Measurements from ENCODE around the gene GIT2.
A peak's percentile ranks its signal among the peaks of the same experiment; 100 is the strongest.

Gene GIT2

DNA sequence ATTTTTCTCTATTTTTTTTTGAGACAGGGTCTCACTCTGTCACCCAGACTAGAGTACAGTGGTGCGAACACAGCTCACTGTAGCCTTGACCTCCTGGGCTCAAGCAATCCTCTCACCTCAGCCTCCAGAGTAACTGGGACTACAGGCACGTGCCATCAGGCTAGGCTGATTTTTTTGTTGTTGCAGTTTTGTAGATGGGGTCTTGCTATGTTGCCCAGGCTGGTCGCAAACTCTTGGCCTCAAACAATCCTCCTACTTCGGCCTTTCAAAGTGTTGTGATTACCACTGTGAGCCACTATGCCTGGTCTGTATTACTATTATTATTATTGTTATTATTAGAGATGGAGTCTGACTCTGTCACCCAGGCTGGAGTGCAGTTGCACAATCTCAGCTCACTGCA is 23.3 kb downstream of the GIT2 start:
- no peak for TF ChIP-seq POLR2A (IDR thresholded peaks at IDR 0.05; ENCODE audit: low read depth, low read length)
- DNase-seq (ENCODE audit: insufficient read length, low spot score) (no peak), FAIRE-seq (no peak)

DNA sequence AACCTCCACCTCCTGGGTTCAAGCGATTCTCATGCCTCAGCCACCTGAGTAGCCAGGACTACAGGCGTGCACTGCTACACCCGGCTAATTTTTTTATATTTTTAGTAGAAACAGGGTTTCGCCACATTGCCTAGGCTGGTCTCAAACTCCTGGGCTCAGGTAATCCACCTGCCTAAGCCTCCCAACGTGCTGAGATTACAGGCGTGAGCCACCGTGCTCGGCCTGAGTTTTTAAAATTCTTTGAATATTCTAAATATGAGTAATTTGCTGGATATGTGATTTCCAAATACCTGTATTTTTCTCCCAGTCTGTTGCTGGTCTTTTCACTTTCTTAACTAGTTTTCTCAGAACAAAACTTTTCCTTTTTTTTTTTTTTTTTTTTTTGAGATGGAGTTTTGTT is 27.4 kb downstream of the GIT2 start:
- TF ChIP-seq POLR2A (IDR thresholded peaks at IDR 0.05; ENCODE audit: low read depth, low read length) = no peak
- DNase-seq (ENCODE audit: insufficient read length, low spot score) (no peak), FAIRE-seq (no peak)

DNA sequence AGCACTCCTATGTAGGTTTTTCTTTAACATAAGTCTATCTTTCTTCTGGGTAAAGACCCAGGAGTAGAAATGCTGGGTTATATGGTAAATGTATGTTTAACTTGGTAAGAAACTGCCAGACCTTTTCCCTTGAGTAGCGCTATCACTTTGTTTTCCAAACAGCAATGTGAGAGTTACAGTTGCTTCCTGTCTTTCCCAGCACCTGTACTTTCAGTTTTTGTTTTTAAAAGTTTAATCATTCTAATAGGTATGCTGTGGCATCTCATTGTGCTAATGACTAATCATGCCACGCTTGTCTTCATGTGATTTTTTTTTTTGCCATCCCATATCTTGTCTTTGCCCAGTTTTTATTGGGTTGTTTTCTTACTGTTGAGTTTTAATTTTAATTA is 28.1 kb downstream of the GIT2 start:
- DNase-seq (ENCODE audit: insufficient read length, low spot score) (no peak), FAIRE-seq (no peak)
- no peak for TF ChIP-seq POLR2A (IDR thresholded peaks at IDR 0.05; ENCODE audit: low read depth, low read length)

DNA sequence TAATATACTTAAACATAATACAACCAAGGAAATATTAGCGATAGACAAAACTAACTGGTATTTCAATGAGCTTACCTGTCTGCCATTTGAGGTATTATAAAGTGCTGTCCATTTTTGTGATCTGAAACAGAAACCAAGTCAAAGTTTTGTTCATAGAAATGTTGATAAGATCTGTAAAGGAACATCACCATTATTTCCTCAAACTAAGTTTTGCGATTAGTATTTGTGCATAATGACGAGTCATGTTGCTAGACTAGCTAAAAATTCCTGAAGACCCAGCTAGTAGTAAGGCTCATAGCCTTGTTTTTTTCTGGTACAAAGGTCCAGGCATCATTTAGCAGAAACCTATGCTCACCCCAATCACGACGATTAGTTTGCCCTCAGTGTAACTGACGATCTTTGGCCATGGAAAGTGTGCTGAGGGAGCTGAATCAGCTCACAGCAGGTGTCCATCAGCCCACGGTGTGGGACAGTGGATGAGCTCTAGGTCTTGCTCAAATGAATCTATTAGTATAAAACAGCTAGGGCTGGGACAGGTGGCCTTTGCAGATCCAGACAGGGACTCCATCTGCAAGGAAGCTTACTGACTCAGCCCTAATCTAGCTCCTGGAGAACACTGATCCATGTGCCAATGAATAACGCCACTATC is 28.7 kb downstream of the GIT2 start:
- peak; percentile 72 for FAIRE-seq
- no peak for DNase-seq (ENCODE audit: insufficient read length, low spot score)
- no peak for TF ChIP-seq POLR2A (IDR thresholded peaks at IDR 0.05; ENCODE audit: low read depth, low read length)

DNA sequence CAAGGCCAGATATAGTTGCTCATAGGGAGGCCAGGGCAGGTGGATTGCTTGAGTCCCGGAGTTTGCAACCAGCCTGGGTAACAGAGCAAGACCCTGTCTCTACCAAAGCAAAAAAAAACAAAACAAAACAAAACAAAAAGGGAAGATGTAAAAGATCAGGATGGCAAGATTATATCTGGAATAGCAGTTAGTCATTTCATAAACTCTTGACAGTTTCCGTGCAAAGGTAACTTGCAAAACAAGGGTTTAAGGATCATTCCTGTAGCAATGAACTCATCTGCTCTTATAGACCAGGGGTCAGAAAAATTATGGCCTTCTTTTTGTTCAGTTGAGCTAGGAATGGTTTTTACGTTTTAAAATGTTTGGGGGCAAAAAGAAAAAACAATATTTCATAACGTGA is 29.6 kb downstream of the GIT2 start:
- TF ChIP-seq POLR2A (IDR thresholded peaks at IDR 0.05; ENCODE audit: low read depth, low read length) = no peak
- FAIRE-seq = no peak
- no peak for DNase-seq (ENCODE audit: insufficient read length, low spot score)

DNA sequence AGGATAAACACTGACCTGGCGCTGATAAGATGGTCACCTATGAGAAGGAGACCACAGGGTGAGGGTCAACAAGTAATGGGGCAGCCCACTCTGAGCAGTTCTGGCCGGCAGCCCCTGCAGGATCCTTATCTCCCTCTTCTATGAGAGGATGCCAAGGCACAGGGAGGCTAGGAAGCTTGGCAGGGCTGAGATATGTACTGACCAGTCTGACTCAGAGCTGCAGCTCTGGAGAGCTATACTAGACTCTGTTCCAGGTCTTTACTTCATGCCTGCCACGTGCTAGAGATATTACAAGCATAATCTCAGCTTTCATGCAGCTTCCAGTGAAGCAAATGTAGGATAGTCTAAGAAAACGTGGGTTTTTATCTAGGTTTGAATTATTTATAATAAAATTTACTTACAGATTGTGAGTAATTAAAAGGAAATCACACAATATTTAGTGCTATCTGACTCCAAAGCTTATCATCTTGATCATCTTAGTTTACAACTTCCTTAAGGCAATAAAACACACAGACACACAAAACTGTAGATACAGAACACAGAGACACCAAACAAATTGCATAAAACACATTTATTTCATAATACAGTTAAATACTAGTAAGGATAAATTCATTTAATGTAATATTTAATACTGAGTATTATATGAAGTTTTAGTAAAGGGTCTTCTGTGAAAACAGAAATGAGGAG is 32.3 kb downstream of the GIT2 start:
- DNase-seq (ENCODE audit: insufficient read length, low spot score) (no peak), FAIRE-seq (no peak)
- no peak for TF ChIP-seq POLR2A (IDR thresholded peaks at IDR 0.05; ENCODE audit: low read depth, low read length)

DNA sequence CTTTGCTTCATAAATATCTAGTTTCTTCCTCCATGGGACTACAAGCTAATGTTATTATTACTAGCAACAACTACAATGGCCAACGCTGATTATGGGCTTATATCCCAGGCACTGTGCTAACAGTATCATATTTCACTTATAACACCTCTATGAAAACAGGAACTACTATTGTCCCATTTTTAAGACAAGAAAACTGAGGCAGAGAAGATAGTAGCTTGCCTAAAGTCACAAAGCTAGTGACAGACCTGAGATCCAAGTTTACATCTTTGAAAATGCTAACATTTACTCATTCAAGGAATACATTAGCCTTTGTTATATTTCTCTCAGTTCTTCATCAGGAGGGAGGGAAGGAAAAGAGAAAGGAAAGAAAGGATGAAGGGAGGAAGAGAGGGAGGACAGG is 32.8 kb downstream of the GIT2 start:
- FAIRE-seq (no peak), DNase-seq (ENCODE audit: insufficient read length, low spot score) (no peak)
- TF ChIP-seq POLR2A (IDR thresholded peaks at IDR 0.05; ENCODE audit: low read depth, low read length) = no peak

DNA sequence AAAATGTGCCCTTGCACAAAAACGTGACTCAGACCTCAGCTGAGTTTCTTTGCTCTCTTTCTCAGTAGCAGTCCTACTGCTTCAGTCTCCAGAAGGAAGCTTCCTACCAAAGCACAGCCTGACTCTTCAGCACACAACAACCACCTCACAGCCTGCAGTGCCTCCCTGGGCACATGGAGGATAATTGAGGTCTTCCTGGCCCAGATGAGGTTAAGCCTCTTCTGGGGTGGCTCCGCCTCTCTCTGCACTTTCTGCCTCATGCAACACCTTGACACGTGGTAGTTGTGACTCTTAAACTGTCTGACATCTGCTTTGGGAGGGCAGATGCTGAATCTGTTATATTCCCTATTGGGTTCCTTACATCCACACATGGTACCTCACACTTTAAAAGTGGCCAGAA is 33.8 kb downstream of the GIT2 start:
- DNase-seq (ENCODE audit: insufficient read length, low spot score) (no peak), FAIRE-seq (peak; percentile 11)
- TF ChIP-seq POLR2A (IDR thresholded peaks at IDR 0.05; ENCODE audit: low read depth, low read length) = no peak

DNA sequence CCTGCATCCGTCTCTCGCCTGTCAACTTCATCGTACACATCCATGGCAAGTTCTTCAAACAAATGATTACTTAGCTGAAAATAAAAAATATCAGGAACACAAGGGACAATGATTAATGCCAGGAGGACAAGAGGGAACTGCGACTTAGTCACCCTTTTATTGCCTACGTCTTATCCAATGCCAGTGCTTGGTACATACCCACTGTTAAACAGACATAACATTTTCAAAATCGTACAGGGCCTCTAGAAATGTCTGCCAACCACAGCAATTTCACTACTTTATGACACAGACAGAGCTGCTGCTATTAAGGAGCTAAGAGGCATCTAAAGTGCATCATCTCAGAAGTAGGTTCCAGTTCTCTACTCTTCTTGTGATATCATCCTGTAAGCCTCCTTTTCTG is 34.6 kb downstream of the GIT2 start:
- no peak for TF ChIP-seq POLR2A (IDR thresholded peaks at IDR 0.05; ENCODE audit: low read depth, low read length)
- FAIRE-seq (peak; percentile 75), DNase-seq (ENCODE audit: insufficient read length, low spot score) (no peak)

DNA sequence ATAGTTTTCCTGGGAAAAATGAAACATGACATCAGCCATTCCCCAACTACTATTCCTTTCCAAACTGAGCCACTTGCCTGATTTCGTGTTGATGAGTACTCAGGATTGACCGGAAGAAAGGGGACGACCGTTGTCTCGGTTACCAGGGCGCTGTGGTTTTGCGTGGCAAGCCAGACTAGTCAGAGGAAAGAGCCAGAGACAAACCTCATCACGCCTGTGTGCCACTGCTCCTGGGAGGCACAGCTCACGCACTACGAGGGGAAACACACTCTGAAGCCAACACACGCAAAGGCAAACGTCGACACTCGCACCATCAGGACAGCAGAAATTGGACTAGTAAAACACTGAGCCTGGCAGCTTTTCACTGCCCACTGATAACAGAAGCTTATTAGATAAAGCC is 35.0 kb downstream of the GIT2 start:
- no peak for DNase-seq (ENCODE audit: insufficient read length, low spot score)
- FAIRE-seq = peak; percentile 43
- TF ChIP-seq POLR2A (IDR thresholded peaks at IDR 0.05; ENCODE audit: low read depth, low read length) = peak; percentile 40; the same call in 1 of the 2 replicates

DNA sequence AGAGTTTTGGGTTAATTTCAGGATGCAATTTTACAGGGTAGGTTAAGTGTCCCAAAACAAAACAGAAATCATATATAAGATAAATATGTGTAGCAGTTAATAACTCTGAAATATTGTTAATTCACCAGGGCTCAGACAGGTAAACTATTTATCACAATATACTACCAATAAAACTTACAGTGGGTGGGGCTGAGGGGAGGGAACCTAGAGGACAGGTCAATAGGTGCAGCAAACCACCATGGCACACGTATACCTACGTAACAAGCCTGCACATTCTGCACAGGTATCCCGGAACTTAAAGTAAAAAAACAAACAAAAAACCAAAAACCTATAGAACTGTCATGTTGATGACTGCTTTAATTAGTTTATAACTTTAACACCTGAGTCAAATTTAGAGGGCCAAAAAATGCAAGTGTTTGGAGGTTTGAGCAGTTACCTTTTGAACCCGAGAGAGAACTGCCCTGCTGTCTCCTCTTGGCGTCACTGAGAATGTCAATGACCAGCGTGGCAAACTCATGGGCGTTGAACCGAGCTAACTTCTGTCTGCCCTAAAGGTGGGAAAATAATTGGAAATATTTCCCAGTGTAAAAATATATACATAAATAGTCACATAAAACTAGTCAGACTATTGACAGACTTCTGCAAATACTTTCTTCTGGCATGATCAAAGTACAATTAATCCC is 36.6 kb downstream of the GIT2 start:
- TF ChIP-seq POLR2A (IDR thresholded peaks at IDR 0.05; ENCODE audit: low read depth, low read length) = no peak
- FAIRE-seq = no peak
- DNase-seq (ENCODE audit: insufficient read length, low spot score) = no peak

DNA sequence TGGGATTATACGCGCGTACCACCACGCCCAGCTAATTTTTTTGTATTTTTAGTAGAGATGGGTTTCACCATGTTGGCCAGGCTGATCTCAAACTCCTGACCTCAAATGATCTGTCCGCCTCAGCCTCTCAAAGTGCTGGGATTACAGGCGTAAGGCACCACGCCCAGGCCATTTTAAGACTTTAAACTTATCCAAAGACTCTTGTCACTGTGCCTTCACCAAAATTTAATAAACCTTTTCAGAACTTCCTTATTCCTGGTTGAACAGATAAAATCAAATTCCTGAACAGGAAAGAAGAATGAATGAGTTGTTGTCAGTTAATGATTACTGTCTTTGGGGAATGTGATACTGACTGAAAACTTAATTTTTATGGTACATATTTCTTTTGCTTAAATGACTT is 37.8 kb downstream of the GIT2 start:
- FAIRE-seq (no peak), DNase-seq (ENCODE audit: insufficient read length, low spot score) (no peak)
- TF ChIP-seq POLR2A (IDR thresholded peaks at IDR 0.05; ENCODE audit: low read depth, low read length) = no peak

DNA sequence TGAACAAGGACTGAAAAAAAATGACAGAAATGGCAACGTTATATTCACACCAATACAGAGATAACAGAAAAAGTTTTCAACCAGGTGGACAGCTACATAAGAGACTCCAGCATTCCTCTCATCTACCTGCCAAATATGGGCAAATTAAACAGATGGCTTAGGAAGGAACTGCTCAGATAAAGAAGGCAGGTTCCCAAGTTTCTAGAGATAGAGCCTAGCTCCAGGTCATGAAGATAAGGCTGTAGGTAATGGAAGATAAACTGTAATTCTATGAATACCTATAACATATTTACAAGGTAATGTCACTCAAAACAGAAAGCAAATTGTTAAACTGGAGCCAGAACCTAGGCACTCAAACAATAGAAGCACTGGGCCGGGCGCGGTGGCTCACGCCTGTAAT is 42.5 kb downstream of the GIT2 start:
- TF ChIP-seq POLR2A (IDR thresholded peaks at IDR 0.05; ENCODE audit: low read depth, low read length) = no peak
- FAIRE-seq (no peak), DNase-seq (ENCODE audit: insufficient read length, low spot score) (no peak)

DNA sequence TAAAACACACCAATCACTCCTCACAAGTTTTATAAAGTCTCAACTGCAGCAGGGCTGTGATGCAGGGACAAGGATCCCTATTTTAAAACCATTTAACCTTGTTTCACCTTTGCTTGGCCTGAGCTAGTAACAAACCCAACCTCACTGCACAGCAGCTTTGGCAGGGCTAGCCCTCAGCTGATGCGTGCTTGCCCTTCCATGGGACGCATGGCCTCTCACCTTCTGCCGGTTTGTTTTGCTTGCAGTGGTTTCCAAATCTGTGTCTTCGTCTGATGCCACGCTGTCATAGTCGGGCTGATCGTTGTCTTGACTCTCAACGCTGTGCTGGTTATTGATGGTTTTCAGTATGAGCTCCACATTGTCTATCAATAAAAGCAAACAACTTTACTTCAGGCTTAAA is 43.3 kb downstream of the GIT2 start:
- DNase-seq (ENCODE audit: insufficient read length, low spot score) (no peak), FAIRE-seq (no peak)

More for the DNA sequence above, 43.3 kb downstream of the GIT2 start:
- no peak for TF ChIP-seq POLR2A (IDR thresholded peaks at IDR 0.05; ENCODE audit: low read depth, low read length)
